Endothelial cell of umbilical vein (primary cell): Measurements from ENCODE around the gene LTK. TPM values are rescaled to one million over a fixed set of nuclear protein-coding genes. Genes with fewer than 3 reads are reported as not detected.

Source experiments
- BruUV-seq: library from RNA; stranded (reverse); fragments of 400-500 nt; replicated peaks from 2 replicates; lab custom pipeline; 2021; lab: Mats Ljungman, UMichigan
- CTCF ChIA-PET: fragments of 300-600, 350-600 bp; sonication (Branson Sonifier 250); formaldehyde crosslinking; loops from one replicate; lab custom pipeline; 2021; ENCODE audit warnings: antibody characterized with exemption, inconsistent platforms; lab: Charles Lee
- POLR2A ChIA-PET: fragments of 300-600, 350-600 bp; sonication (Branson Sonifier 250); formaldehyde crosslinking; loops from one replicate; lab custom pipeline; 2021; ENCODE audit warnings: antibody characterized with exemption, inconsistent platforms; lab: Charles Lee
- DNase-seq: peaks from one replicate; pipeline ENCODE4 v3.0.0-alpha.2; 2011; ENCODE audit warnings: low read depth, low spot score
- FAIRE-seq: peaks from 2 replicates; lab custom pipeline; 2011; peaks lifted over from hg19 to GRCh38; lab: Jason Lieb, UNC
- H2AFZ ChIP-seq: 2 replicates; pipeline ENCODE4 v1.6.0; 2012; ENCODE audit warnings: low read depth, low read length, control low read depth, inconsistent platforms
- H3K27ac ChIP-seq: 2 replicates; pipeline ENCODE4 v1.5.1; 2011; ENCODE audit warnings: low read depth, mild to moderate bottlenecking, control low read depth, low read length, moderate library complexity; ENCODE audit not compliant: insufficient read depth
- H3K27me3 ChIP-seq, 2 experiments: 2 replicates each; pipeline versions ENCODE4 v1.6.0 to v1.6.1; 2011; ENCODE audit warnings: low read length in 2 of 2, mixed read lengths in 1 of 2; ENCODE audit not compliant: control insufficient read depth in 2 of 2, insufficient read depth in 2 of 2
- H3K36me3 ChIP-seq, 2 experiments: 2 replicates in 1 of 2; 3 replicates in 1 of 2; pipeline ENCODE4 v1.5.1; 2011; ENCODE audit warnings: low read length in 2 of 2, mild to moderate bottlenecking in 1 of 2, moderate library complexity in 1 of 2; ENCODE audit not compliant: control insufficient read depth in 2 of 2, insufficient read depth in 2 of 2; ENCODE audit errors: extremely low read depth in 1 of 2
- H3K4me1 ChIP-seq: 3 replicates; pipeline ENCODE4 v1.5.1; 2011; ENCODE audit warnings: mild to moderate bottlenecking, low read length; ENCODE audit not compliant: control insufficient read depth, insufficient read depth; ENCODE audit errors: extremely low read depth
- H3K4me2 ChIP-seq: 2 replicates; pipeline ENCODE4 v1.6.1; 2011; ENCODE audit warnings: low read length, control low read depth, mixed read lengths; ENCODE audit not compliant: insufficient read depth
- H3K4me3 ChIP-seq, 3 experiments: fragments of 200-600 bp in 1 of 3; sonication (generic), shearing (Covaris generic) in 1 of 3; replicated peaks in 1 of 3; 2 replicates each; pipeline ENCODE4 v1.5.1; 2011 to 2016; ENCODE audit warnings: control low read depth in 3 of 3, low read length in 3 of 3, mild to moderate bottlenecking in 2 of 3, inconsistent platforms in 1 of 3, low read depth in 1 of 3, moderate library complexity in 1 of 3; ENCODE audit not compliant: insufficient read depth in 1 of 3
- H3K79me2 ChIP-seq: 2 replicates; pipeline ENCODE4 v1.6.0; 2012; ENCODE audit warnings: low read length, inconsistent platforms; ENCODE audit not compliant: control insufficient read depth, insufficient read depth
- H3K9ac ChIP-seq: replicated peaks from 2 replicates; pipeline ENCODE3; 2011; ENCODE audit warnings: low read length, control low read depth; ENCODE audit not compliant: insufficient read depth; ENCODE audit errors: extremely low read depth
- H3K9me1 ChIP-seq: replicated peaks from 3 replicates; pipeline ENCODE4 v1.6.0; 2011; ENCODE audit warnings: mild to moderate bottlenecking, low read length; ENCODE audit not compliant: control insufficient read depth, insufficient read depth; ENCODE audit errors: extremely low read depth
- H3K9me3 ChIP-seq: replicated peaks from 2 replicates; pipeline ENCODE4 v1.5.1; 2012; ENCODE audit warnings: low read length, inconsistent platforms; ENCODE audit not compliant: control insufficient read depth, insufficient read depth
- H4K20me1 ChIP-seq: replicated peaks from 2 replicates; pipeline ENCODE3; 2011; ENCODE audit warnings: mild to moderate bottlenecking, low read length; ENCODE audit not compliant: control insufficient read depth, insufficient read depth; ENCODE audit errors: extremely low read depth
- EZH2 ChIP-seq: IDR thresholded peaks from 2 replicates; pipeline ENCODE4 v1.6.1; 2012; ENCODE audit warnings: borderline replicate concordance, low read depth, mild to moderate bottlenecking, moderate library complexity, low read length, inconsistent platforms; ENCODE audit not compliant: severe bottlenecking
- FOS ChIP-seq: IDR thresholded peaks from 2 replicates; pipeline ENCODE4 v1.6.1; 2011; ENCODE audit warnings: mild to moderate bottlenecking, low read length, moderate library complexity, borderline replicate concordance; ENCODE audit not compliant: insufficient read depth
- GATA2 ChIP-seq: IDR thresholded peaks from 2 replicates; pipeline ENCODE4 v1.7.0; 2011; ENCODE audit warnings: low read depth, mild to moderate bottlenecking, moderate library complexity, mixed read lengths, low read length; ENCODE audit not compliant: insufficient read length, insufficient read depth
- JUN ChIP-seq: IDR thresholded peaks from 2 replicates; pipeline ENCODE4 v1.6.1; 2011; ENCODE audit warnings: borderline replicate concordance, low read depth; ENCODE audit not compliant: insufficient read length, insufficient read depth
- MAX ChIP-seq: IDR thresholded peaks from 2 replicates; pipeline ENCODE4 v1.6.1; 2011; ENCODE audit not compliant: insufficient read depth, insufficient read length
- MYC ChIP-seq: IDR thresholded peaks from one replicate; pipeline ENCODE4 v1.6.1; 2011; ENCODE audit warnings: mild to moderate bottlenecking, low read depth, low read length
- POLR2A ChIP-seq: IDR thresholded peaks from 2 replicates; pipeline ENCODE4 v1.6.1; 2012; ENCODE audit warnings: low read depth, mild to moderate bottlenecking, control low read depth, low read length
- POLR2AphosphoS5 ChIP-seq: IDR thresholded peaks from 2 replicates; pipeline ENCODE4 v1.6.1; 2012; ENCODE audit warnings: low read depth, mild to moderate bottlenecking, control low read depth, low read length, moderate library complexity; ENCODE audit not compliant: insufficient read depth
- dilution Hi-C: fragments of 300-500 bp; cut with MboI; formaldehyde crosslinking; loops from one replicate; pipeline ENCODE4 v1.15.0; 2019; ENCODE audit warnings: low sequenced_read_pairs; ENCODE audit not compliant: extremely low pct_ligation_motif_present
- intact Hi-C: fragments of 100-400 bp; cut with micrococcal nuclease; formaldehyde crosslinking; loops from one replicate; pipeline ENCODE4 v1.10.0; 2022
- polyA plus RNA-seq, 4 experiments: library from polyadenylated mRNA; depleted of rRNA in 3 of 4; stranded (reverse) in 3 of 4; unstranded in 1 of 4; fragments of >200 nt; gene quantifications; 2 replicates each; pipeline versions ENCODE4 v1.2.1 to v1.2.3, GENCODE V29; 2011 to 2012; ENCODE audit warnings: missing spikeins in 1 of 4
- total RNA-seq: library from RNA; stranded (reverse); gene quantifications from 2 replicates; pipeline ENCODE4 v1.2.3, GENCODE V29; 2021
- TF ChIP-seq, protein P1 (sequence below), 2 donors: IDR thresholded peaks; 1 replicate in 1 of 2; 2 replicates in 1 of 2; pipeline ENCODE4 v1.5.1; 2011; ENCODE audit warnings: low read length in 2 of 2, mild to moderate bottlenecking in 2 of 2, moderate library complexity in 2 of 2, control low read depth in 1 of 2, inconsistent platforms in 1 of 2, low read depth in 1 of 2; ENCODE audit not compliant: insufficient read depth in 1 of 2; ENCODE audit errors: extremely low read depth in 1 of 2

Gene LTK
- total and polyA plus RNA-seq, 2 donors (not counting 3 experiments of a cell fraction or from before 2014, with no cell fraction given), result 0.15 to 0.17 TPM

- no peaks in the 10 kb centered on the region for H3K9me3 ChIP-seq
- H3K27me3 ChIP-seq, result peaks cover 34 to 35% of the 10 kb centered on the region in 2 experiments
- dilution Hi-C loops (no loop called here), intact Hi-C loops (no loop called here)
- no peak overlapping the region for H3K4me3 ChIP-seq
- no peak overlapping the region for H3K4me2 ChIP-seq
- no TSS peak for BruUV-seq
- H3K36me3 ChIP-seq, result no peaks in the 10 kb centered on the region
- TF ChIP-seq JUN, result no peak
- no peak for TF ChIP-seq POLR2A
- no peak for TF ChIP-seq MYC
- peaks cover 7% of the 10 kb centered on the region for H3K4me1 ChIP-seq
- H3K9ac ChIP-seq, result no peak overlapping the region
- FAIRE-seq (no peak), DNase-seq (no peak)
- no peak overlapping the region for H2AFZ ChIP-seq
- no peaks in the 10 kb centered on the region for H3K9me1 ChIP-seq
- H4K20me1 ChIP-seq, result no peaks in the 10 kb centered on the region
- no peaks in the 10 kb centered on the region for H3K79me2 ChIP-seq
- ChIA-PET POLR2A (no interaction called here), CTCF (interaction anchor here (1.2 to 2.0 kb wide), 2 partner anchors 29 to 41 kb away, joined by 5 to 9 read pairs; no protein-coding TSS in a partner anchor)
- no peak overlapping the region for H3K27ac ChIP-seq
These were observed 6.8 kb downstream of the LTK start for GRCh38 chr15:41506796-41507341.

DNA sequence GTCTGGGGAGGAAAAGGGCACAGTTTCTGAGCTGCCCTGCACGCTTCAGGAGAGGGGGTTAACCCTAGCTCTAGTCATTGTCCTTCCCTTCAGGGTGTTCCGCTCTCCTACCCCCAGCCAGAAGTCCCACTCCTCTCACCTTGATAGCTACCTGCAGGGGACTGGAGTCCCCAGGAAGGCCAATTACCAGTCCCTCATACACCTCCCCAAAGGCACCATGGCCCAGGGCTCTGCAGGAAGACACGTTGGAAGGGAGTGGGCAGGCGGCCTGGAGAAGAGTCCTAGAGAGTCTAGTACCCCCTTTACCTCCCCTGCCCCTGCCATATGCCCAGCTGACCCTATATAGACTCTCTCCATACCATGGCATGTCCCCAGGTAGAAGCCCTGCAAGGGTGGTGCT is 7.9 kb downstream of the LTK start:
- Histone ChIP-seq H3K4me3 (no peak overlapping the region), H3K36me3 (no peaks in the 10 kb centered on the region), H3K27ac (no peak overlapping the region), H3K27me3 (peaks cover 30 to 33% of the 10 kb centered on the region in 2 experiments), H2AFZ (no peak overlapping the region), H3K4me2 (no peak overlapping the region), H3K9ac (no peak overlapping the region), H3K4me1 (peaks cover 15% of the 10 kb centered on the region), H3K9me1 (no peaks in the 10 kb centered on the region), H3K79me2 (no peaks in the 10 kb centered on the region), H3K9me3 (no peaks in the 10 kb centered on the region), H4K20me1 (no peaks in the 10 kb centered on the region)
- TF ChIP-seq, protein P1, sequence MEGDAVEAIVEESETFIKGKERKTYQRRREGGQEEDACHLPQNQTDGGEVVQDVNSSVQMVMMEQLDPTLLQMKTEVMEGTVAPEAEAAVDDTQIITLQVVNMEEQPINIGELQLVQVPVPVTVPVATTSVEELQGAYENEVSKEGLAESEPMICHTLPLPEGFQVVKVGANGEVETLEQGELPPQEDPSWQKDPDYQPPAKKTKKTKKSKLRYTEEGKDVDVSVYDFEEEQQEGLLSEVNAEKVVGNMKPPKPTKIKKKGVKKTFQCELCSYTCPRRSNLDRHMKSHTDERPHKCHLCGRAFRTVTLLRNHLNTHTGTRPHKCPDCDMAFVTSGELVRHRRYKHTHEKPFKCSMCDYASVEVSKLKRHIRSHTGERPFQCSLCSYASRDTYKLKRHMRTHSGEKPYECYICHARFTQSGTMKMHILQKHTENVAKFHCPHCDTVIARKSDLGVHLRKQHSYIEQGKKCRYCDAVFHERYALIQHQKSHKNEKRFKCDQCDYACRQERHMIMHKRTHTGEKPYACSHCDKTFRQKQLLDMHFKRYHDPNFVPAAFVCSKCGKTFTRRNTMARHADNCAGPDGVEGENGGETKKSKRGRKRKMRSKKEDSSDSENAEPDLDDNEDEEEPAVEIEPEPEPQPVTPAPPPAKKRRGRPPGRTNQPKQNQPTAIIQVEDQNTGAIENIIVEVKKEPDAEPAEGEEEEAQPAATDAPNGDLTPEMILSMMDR (IDR thresholded peaks at IDR 0.05; ENCODE audit: extremely low read depth in 1 of 2, insufficient read depth in 1 of 2, low read depth in 1 of 2, low read length in 2 of 2), result no peak
- TF ChIP-seq EZH2 (no peak), POLR2AphosphoS5 (no peak), POLR2A (no peak), GATA2 (no peak), JUN (no peak), MAX (no peak), FOS (no peak), MYC (no peak)
- dilution Hi-C loops, result no loop called here
- no TSS peak for BruUV-seq
- CTCF ChIA-PET, result interaction anchor here (0.9 to 1.0 kb wide), 2 partner anchors 26 to 40 kb away, joined by 3 to 6 read pairs; no protein-coding TSS in a partner anchor
- FAIRE-seq (no peak), DNase-seq (no peak)
- POLR2A ChIA-PET, result no interaction called here
- intact Hi-C loops, result no loop called here
